ENCODE results near the gene RNF14. TPM values are rescaled to one million over a fixed set of nuclear protein-coding genes. Genes with fewer than 3 reads are reported as not detected.

The RNF14 gene
- total RNA-seq, 1 donor, result 80.3 TPM

GRCh38 chr5:141940695-141941271 lies 28.1 kb upstream of the RNF14 start:
- peak; percentile 58 for DNase-seq (ENCODE audit: low read depth)
- peak; percentile 23 for TF ChIP-seq CTCF (IDR thresholded peaks at IDR 0.05; ENCODE audit: insufficient read depth, low read length)
- no peak overlapping the region for H3K4me3 ChIP-seq (ENCODE audit: low read depth, low read length)

- TF ChIP-seq CTCF (IDR thresholded peaks at IDR 0.05; ENCODE audit: insufficient read depth, low read length), result no peak
- peak; percentile 30 for DNase-seq (ENCODE audit: low read depth)
- H3K4me3 ChIP-seq (ENCODE audit: low read depth, low read length), result no peak overlapping the region
Observed at GRCh38 chr5:141941307-141941706, 27.6 kb upstream of the RNF14 start.

GRCh38 chr5:141941779-141942178 lies 27.1 kb upstream of the RNF14 start:
- no peak for TF ChIP-seq CTCF (IDR thresholded peaks at IDR 0.05; ENCODE audit: insufficient read depth, low read length)
- no peak overlapping the region for H3K4me3 ChIP-seq (ENCODE audit: low read depth, low read length)
- DNase-seq (ENCODE audit: low read depth), result peak; percentile 5

- H3K4me3 ChIP-seq (ENCODE audit: low read depth, low read length), result no peak overlapping the region
- DNase-seq (ENCODE audit: low read depth), result no peak
- TF ChIP-seq CTCF (IDR thresholded peaks at IDR 0.05; ENCODE audit: insufficient read depth, low read length), result no peak
Observed at GRCh38 chr5:141942185-141942857, 26.6 kb upstream of the RNF14 start.

- no peak for DNase-seq (ENCODE audit: low read depth)
- no peak for TF ChIP-seq CTCF (IDR thresholded peaks at IDR 0.05; ENCODE audit: insufficient read depth, low read length)
Observed at GRCh38 chr5:141944076-141944475, 24.8 kb upstream of the RNF14 start.

GRCh38 chr5:141945511-141946051 lies 23.3 kb upstream of the RNF14 start:
- DNase-seq (ENCODE audit: low read depth), result no peak
- no peak for TF ChIP-seq CTCF (IDR thresholded peaks at IDR 0.05; ENCODE audit: insufficient read depth, low read length)
- H3K4me3 ChIP-seq (ENCODE audit: low read depth, low read length), result no peak overlapping the region

More at GRCh38 chr5:141944076-141944475, 24.8 kb upstream of the RNF14 start:
- no peak overlapping the region for H3K4me3 ChIP-seq (ENCODE audit: low read depth, low read length)

Measured in fibroblast of the aortic adventitia (primary cell).